ENCODE results near the gene CSTPP1.

CSTPP1 gene

DNA sequence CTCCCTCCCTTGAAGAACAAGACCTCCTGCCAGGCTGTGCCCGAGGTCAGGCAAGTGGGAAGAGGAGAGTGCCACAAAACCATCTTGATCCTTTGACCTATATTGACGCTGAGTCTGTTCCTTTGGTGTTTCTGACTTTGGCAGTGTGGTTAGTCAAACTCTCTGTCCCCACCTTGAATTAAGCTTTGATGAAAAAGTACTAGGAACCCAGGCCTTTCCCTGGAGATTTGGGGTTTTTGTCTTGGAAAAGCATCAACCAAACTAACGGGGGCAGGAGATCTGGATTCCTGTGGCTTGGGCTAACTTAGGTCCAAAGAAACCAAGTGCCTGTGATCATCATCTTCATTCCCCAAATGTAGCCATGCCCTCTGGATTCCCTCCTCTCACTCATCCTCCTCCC, 199.8 kb downstream of the CSTPP1 start:
- DNase-seq (ENCODE audit: low spot score) = no peak

- no peak for DNase-seq (ENCODE audit: low spot score)
Observed at GRCh38 chr11:47136921-47137320, 200.4 kb downstream of the CSTPP1 start.

GRCh38 chr11:47137476-47137875, 200.9 kb downstream of the CSTPP1 start:
- no peak for DNase-seq (ENCODE audit: low spot score)

GRCh38 chr11:47139878-47140277, 203.3 kb downstream of the CSTPP1 start:
- DNase-seq (ENCODE audit: low spot score) = no peak

DNA sequence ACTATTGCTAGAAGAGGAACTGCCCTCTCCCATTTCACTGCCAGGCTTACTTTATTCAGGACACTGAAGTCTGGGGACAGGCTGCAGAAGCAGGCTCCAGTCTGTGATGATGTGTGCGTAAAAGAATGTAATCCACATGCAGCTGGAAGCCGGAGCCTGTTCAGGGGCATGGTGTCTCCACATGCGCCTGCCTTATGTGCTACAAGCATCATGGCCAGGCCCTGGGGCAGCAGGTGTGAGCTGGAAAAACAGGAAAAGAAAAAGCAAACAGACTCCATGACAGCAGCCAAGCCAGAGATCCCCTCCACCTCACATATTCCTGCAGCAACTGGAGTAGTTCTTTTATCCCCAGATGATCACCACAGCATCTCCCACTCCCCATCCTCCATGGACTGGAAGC, 206.8 kb downstream of the CSTPP1 start:
- DNase-seq (ENCODE audit: low spot score) = no peak

DNA sequence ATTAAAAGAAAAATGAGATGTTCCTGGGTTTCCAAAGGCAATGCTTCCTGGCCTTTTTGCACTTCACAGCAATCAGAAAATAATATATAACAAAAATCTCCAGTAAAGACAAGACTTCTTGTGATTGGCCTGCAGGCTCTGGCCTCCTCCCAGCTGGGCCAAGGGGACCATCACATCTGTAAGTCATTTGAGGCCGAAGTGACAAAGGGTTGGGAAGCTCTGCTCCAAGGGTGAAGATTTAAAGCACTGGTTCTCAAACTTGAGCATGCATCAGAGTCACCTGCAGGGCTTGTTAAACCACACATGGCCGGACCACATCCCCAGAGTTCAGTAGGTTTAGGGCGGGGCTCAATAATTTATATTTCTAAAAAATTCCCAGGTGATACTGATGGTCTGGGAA, 208.0 kb downstream of the CSTPP1 start:
- no peak for DNase-seq (ENCODE audit: low spot score)

GRCh38 chr11:47147250-47147649, 210.7 kb downstream of the CSTPP1 start:
- no peak for DNase-seq (ENCODE audit: low spot score)

- no peak for DNase-seq (ENCODE audit: low spot score)
Observed at GRCh38 chr11:47147681-47148080, 211.1 kb downstream of the CSTPP1 start.

DNA sequence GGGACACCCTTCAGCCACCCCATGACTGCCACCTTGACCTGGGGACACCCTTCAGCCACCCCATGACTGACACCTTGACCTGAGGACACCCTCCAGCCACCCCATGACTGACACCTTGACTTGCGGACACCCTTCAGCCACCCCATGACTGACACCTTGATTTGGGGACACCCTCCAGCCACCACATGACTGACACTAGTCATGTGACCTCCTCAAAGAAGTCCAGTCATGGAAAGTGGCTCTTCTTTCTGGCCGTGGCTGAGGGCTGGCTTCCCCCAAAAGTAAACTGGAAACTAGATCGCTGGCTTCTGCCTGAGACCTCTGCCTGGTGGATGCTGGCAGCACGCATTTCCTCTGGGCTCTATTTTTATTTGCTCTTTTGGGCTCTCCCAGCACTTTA, 211.7 kb downstream of the CSTPP1 start:
- DNase-seq (ENCODE audit: low spot score) = no peak

DNA sequence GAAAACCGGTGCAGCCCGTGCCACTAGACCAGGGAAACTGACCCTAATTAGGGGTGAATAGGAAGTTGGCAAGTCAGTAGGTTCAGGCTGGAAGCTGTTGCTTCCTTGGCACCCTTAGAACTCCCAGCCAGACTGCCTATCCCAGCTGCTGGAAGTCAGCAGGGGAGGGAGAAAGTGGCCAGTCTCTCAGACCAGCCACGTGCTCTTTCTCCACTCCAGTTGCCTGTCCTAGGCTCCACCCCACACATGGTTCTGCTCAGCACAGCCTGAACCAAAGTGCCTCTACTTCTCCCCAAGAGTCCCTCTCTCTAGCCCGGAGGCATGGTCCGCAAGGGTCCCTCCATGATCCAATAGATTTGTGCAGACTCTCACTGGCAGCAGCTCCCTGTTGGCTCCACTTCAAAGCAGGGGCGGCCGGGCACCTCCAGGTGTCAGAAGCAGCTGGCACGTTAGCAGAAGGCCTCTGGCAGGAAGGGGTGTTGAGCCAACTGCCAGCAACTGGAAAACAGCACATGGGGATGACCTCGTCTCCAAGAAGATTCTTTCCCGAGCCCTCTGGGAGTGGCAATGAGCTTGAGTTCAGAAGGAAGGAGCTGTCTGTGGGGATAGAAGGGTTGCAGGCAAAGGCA, 212.5 kb downstream of the CSTPP1 start:
- DNase-seq (ENCODE audit: low spot score) = no peak

DNA sequence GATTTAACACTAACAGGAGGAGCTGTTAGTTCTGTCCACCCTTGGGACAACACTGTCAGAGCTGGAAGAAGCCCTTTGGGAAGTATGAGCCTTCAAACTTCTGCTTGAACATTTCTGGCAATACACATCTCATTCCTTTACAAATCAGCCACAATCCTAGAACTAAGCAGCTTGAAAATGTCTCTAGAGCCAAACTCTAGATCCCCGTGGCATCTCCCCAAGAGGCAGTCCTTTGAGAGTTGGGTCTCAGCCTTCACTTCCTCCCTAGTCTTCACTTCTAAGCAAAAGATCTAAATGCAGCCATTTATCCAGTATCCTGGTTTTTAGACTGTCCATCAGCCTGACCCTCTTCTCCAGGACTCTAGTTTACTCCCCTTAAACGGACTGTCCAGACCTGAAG, 213.2 kb downstream of the CSTPP1 start:
- no peak for DNase-seq (ENCODE audit: low spot score)

- DNase-seq (ENCODE audit: low spot score) = no peak
Observed at GRCh38 chr11:47152126-47152952, 215.8 kb downstream of the CSTPP1 start.

DNA sequence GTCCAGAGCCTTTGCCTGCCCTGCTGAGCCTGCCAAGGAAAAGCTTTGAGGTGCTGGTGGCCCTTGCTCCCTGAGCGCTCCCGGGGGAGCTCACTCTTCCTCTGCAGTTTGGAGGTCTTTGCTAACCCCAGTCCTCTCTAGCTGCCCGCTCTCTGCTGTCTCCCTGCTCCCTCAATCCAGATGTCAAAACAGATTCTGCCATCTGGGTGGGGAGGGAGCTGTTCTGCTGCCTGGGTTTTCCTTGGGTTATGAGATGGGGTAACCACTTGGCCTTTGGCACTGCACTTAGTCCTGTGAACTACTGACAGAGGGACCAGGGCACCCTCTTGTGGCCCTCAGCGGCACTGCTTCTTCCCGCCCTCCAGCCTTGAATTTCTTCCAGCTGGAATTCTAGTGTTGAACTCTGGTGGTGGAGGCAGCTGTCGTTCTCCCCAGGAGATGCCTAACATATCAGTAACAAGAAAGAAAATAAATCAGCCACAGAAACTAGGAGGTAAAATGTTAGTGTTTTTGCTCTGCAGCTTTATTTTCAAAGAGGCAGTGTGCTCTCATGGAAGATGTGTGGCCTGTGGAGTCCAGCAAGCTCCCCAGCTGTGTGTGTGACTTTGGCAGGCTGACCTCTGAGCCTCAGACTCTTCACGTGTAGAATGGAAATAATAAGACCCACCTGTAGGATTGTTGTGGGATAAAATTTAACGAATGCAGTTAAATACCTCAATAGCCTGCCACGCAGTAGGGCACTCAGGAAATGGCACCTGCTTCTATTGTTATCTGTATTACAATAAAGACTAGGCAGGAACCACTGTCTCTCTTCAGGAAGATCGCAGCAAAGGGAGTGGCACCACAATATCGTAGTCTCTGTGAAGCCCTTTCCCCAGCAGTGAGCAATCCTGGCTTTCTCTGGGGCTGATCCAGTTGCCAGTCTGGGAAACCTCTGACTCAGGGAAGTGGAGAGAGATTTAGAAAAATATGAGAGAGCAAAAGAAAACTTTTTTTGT, 216.7 kb downstream of the CSTPP1 start:
- peak; percentile 85 for DNase-seq (ENCODE audit: low spot score)

- no peak for DNase-seq (ENCODE audit: low spot score)
Observed at GRCh38 chr11:47154616-47155570, 218.3 kb downstream of the CSTPP1 start.

DNA sequence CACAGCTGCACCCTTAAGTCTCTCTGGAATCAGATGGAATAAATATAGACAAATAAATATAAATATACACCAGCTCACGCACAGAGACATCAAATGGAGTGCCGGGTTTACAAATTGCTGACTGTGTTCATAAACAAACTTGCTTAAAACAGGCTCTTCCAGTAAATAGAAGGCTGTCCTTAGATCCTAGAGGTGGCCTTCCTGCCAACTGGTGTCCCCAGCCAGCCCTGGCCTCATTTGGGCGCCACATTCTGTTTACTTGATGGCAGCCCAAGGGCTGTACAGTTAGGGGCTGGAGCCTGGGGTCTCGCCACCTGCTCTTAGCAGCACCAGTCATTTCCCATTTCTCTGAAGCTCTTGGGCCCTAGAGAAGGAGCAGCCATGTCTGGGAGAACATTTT, 219.3 kb downstream of the CSTPP1 start:
- DNase-seq (ENCODE audit: low spot score) = no peak

- no peak for DNase-seq (ENCODE audit: low spot score)
Observed at GRCh38 chr11:47156333-47156732, 219.8 kb downstream of the CSTPP1 start.

GRCh38 chr11:47156951-47157350, 220.4 kb downstream of the CSTPP1 start:
- DNase-seq (ENCODE audit: low spot score) = no peak

- DNase-seq (ENCODE audit: low spot score) = no peak
Observed at GRCh38 chr11:47157805-47158204, 221.2 kb downstream of the CSTPP1 start.

- no peak for DNase-seq (ENCODE audit: low spot score)
Observed at GRCh38 chr11:47158242-47158641, 221.7 kb downstream of the CSTPP1 start.

DNA sequence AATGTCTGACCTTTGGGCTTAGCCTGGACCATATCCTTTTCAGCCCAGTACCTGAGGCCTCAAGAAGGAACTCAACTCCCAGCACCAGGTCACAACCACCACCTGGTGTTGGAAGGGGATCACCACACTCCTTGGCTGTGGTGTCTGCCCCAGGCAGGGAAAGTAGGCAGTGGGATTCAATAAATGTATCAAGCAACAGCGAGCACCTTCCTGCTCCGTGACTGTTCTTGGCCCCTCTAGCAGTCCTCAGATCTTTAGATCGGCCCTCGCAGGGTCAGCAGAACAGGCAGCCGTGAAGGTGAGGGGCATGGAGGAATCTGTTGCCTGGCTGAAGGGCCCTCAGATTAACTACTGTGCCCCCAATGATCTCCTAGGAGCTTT, 224.2 kb downstream of the CSTPP1 start:
- DNase-seq (ENCODE audit: low spot score) = no peak

DNA sequence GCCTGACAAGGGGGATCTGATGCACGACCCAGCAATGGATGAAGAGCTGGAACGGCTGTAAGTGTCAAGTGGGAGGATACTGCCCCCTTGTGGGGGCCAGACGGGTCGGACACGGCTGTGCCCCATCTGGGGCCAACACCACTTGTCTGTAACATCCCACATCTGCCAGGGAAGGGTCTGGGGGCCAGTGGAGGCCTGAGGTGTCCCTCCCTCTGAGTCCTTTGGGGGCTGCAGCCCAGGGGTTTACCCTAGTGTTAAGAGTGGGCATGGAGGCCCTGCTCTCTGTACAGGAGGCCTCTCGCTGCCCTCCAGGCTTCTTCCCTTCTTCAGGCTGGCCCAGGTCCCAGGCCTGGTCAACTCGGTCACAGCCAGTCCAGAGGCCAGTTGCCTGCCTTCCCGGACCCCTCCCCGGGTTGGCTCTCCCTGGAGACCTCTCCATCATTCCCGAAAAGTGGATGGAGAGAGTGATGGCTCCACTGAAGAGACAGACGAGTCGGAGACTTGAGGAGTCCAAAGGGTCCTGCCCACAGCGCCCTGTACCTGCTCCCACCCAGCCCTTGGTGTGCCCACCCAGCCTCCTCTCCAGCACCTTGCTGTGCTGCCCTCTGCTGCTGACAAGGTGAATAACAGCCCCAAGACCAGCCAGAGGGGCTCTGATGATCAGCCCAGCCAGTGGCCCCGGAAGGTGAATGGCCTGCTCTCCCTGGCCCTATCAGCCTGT, 224.7 kb downstream of the CSTPP1 start:
- DNase-seq (ENCODE audit: low spot score) = peak; percentile 87
